Transverse colon (tissue), 4 donors: ENCODE data around the gene ATP2B3. TPM values are rescaled to one million over a fixed set of nuclear protein-coding genes. Genes with fewer than 3 reads are reported as not detected.

Experiments
- DNase-seq: peaks from one replicate; pipeline ENCODE4 v3.0.0-alpha.2; 2019
- H3K27ac ChIP-seq, 4 donors: fragments of 200-600 bp; sonication (generic); 2 replicates each; pipeline ENCODE4 v1.5.1; 2016 to 2018; ENCODE audit warnings: inconsistent platforms in 4 of 4
- H3K27me3 ChIP-seq: fragments of 200-600 bp; sonication (generic); 2 replicates; pipeline ENCODE4 v1.5.1; 2017; ENCODE audit warnings: inconsistent platforms
- H3K36me3 ChIP-seq, 4 donors: fragments of 200-600 bp; sonication (generic); 2 replicates each; pipeline ENCODE4 v1.5.1; 2017 to 2019; ENCODE audit warnings: inconsistent platforms in 4 of 4
- H3K4me1 ChIP-seq, 4 donors: fragments of 200-600 bp; sonication (generic); 2 replicates each; pipeline ENCODE4 v1.5.1; 2017 to 2020; ENCODE audit warnings: inconsistent platforms in 4 of 4
- H3K4me3 ChIP-seq, 4 donors: fragments of 200-600 bp; sonication (generic); 1 replicate in 1 of 4; 2 replicates in 3 of 4; pipeline versions ENCODE4 v1.5.1 to v1.6.1; 2017 to 2019; ENCODE audit warnings: inconsistent platforms in 4 of 4
- H3K9me3 ChIP-seq, 2 donors: fragments of 200-600 bp; sonication (generic); 2 replicates each; pipeline ENCODE4 v1.5.1; 2017 to 2019; ENCODE audit warnings: inconsistent platforms in 2 of 2
- CTCF ChIP-seq, 5 experiments: fragments of 200-600 bp in 3 of 5; fragments of 450-650 bp in 2 of 5; sonication (generic) in 3 of 5; IDR thresholded peaks; 1 replicate in 2 of 5; 2 replicates in 3 of 5; pipeline ENCODE4 v1.5.1; 2016 to 2017; ENCODE audit warnings: antibody characterized with exemption in 5 of 5, inconsistent platforms in 3 of 5, mild to moderate bottlenecking in 2 of 5, moderate library complexity in 1 of 5
- EP300 ChIP-seq: sonication (generic); formaldehyde crosslinking; IDR thresholded peaks from one replicate; pipeline ENCODE4 v1.6.1; 2017; ENCODE audit warnings: antibody characterized with exemption, low read depth
- POLR2A ChIP-seq: fragments of 450-650 bp; IDR thresholded peaks from one replicate; pipeline ENCODE4 v1.6.1; 2016; ENCODE audit warnings: antibody characterized with exemption, mild to moderate bottlenecking, moderate library complexity
- POLR2AphosphoS5 ChIP-seq, 3 donors: sonication (generic); formaldehyde crosslinking; IDR thresholded peaks; one replicate each; pipeline ENCODE4 v1.6.1; 2016; ENCODE audit warnings: antibody characterized with exemption in 3 of 3
- WGBS, 2 donors: methylation state at CpG; one replicate each; pipeline ENCODE4 v1.1.5; 2018; ENCODE audit warnings: low coverage in 1 of 2; 5-methylcytosine and 5-hydroxymethylcytosine counted together
- in situ Hi-C, 4 donors: fragments of 200-750 bp; cut with MboI; loops; one replicate each; pipeline versions ENCODE4 v1.15.0 to v1.15.1; 2017; ENCODE audit warnings: low sequenced_read_pairs in 3 of 4, low pct_ligation_motif_present in 1 of 4, low pct_unique_long_range_greater_than_20kb in 1 of 4
- intact Hi-C: fragments of 100-400 bp; cut with DNase I; formaldehyde crosslinking; loops from one replicate; pipeline ENCODE4 v1.15.1; 2023; ENCODE audit warnings: low total_unique reads
- total RNA-seq, 4 donors: library from RNA; depleted of rRNA; stranded (reverse); fragments of >200 nt; gene quantifications; one replicate each; pipeline ENCODE4 v1.1.0, GENCODE V29; 2016

The ATP2B3 gene
- total RNA-seq, 4 donors from 2014 or later = not detected

- H3K4me3 ChIP-seq = peak overlapping the region in 1 of 4 donors; percentile 36
- in situ Hi-C loops = no loop called here
- no peaks in the 10 kb centered on the region for H3K36me3 ChIP-seq
- no peaks in the 10 kb centered on the region for H3K9me3 ChIP-seq
- no peak for DNase-seq
- 85 to 93% methylated on average over 2 to 7 of the region's 7 CpGs for WGBS, 2 donors
- intact Hi-C loops = no loop called here
- H3K4me1 ChIP-seq = peaks cover 0 to 5% (median 0%) of the 10 kb centered on the region in 4 donors
- H3K27me3 ChIP-seq = peaks cover 4% of the 10 kb centered on the region
- TF ChIP-seq POLR2A = no peak
- TF ChIP-seq CTCF (IDR thresholded peaks at IDR 0.05) = no peak
- TF ChIP-seq POLR2AphosphoS5 (IDR thresholded peaks at IDR 0.05) = no peak
- no peak for TF ChIP-seq EP300
- H3K27ac ChIP-seq = no peak overlapping the region
Measured at GRCh38 chrX:153475271-153475670, 42.2 kb upstream of the ATP2B3 start.

GRCh38 chrX:153475751-153476281 lies 41.6 kb upstream of the ATP2B3 start:
- H3K36me3 ChIP-seq = no peaks in the 10 kb centered on the region
- H3K9me3 ChIP-seq = no peaks in the 10 kb centered on the region
- TF ChIP-seq POLR2AphosphoS5 (IDR thresholded peaks at IDR 0.05) (no peak), CTCF (IDR thresholded peaks at IDR 0.05) (no peak), POLR2A (no peak)
- H3K4me1 ChIP-seq = peaks cover 0 to 5% (median 0%) of the 10 kb centered on the region in 4 donors
- in situ Hi-C loops = no loop called here
- DNase-seq = no peak
- H3K27me3 ChIP-seq = peaks cover 4% of the 10 kb centered on the region
- WGBS, 2 donors = 79% methylated on average over 11 of the region's 11 CpGs; no CpG with 5 or more reads in 1 of the 2 donors
- intact Hi-C loops = no loop called here
- H3K4me3 ChIP-seq = no peak overlapping the region
- H3K27ac ChIP-seq = no peak overlapping the region

- 90% methylated on average over 4 of the region's 16 CpGs; no CpG with 5 or more reads in 1 of the 2 donors for WGBS, 2 donors
- H3K9me3 ChIP-seq = no peaks in the 10 kb centered on the region
- intact Hi-C loops (no loop called here), in situ Hi-C loops (no loop called here)
- H3K4me3 ChIP-seq = no peak overlapping the region
- no peaks in the 10 kb centered on the region for H3K36me3 ChIP-seq
- no peak for DNase-seq
- H3K4me1 ChIP-seq = peaks cover 0 to 5% (median 0%) of the 10 kb centered on the region in 4 donors
- H3K27ac ChIP-seq = no peak overlapping the region
- TF ChIP-seq CTCF (IDR thresholded peaks at IDR 0.05) (no peak), EP300 (no peak), POLR2AphosphoS5 (IDR thresholded peaks at IDR 0.05) (no peak), POLR2A (no peak)
- H3K27me3 ChIP-seq = peaks cover 4% of the 10 kb centered on the region
Measured at GRCh38 chrX:153476666-153477363, 40.6 kb upstream of the ATP2B3 start.

GRCh38 chrX:153477364-153477857 lies 40.0 kb upstream of the ATP2B3 start:
- TF ChIP-seq POLR2A (no peak), POLR2AphosphoS5 (IDR thresholded peaks at IDR 0.05) (no peak), CTCF (IDR thresholded peaks at IDR 0.05) (no peak), EP300 (no peak)
- 75% methylated on average over 8 of the region's 11 CpGs; no CpG with 5 or more reads in 1 of the 2 donors for WGBS, 2 donors
- Histone ChIP-seq H3K4me1 (peaks cover 0 to 5% (median 0%) of the 10 kb centered on the region in 4 donors), H3K27ac (no peak overlapping the region), H3K4me3 (no peak overlapping the region), H3K9me3 (no peaks in the 10 kb centered on the region), H3K36me3 (no peaks in the 10 kb centered on the region), H3K27me3 (peaks cover 4% of the 10 kb centered on the region)
- DNase-seq = no peak
- in situ Hi-C loops = no loop called here
- intact Hi-C loops = no loop called here
